SK-N-SH treated with all-trans-retinoic acid at 6 μM for 48 hours (cell line): Measurements from ENCODE around the gene SOX21.

Experiments used
- CREB5 ChIP-seq: fragments of 250-450 bp; sonication (Bioruptor Pico); IDR thresholded peaks from 2 replicates; pipeline ENCODE4 v1.5.1; 2020; ENCODE audit warnings: low read depth, mild to moderate bottlenecking, moderate library complexity
- OSR1 ChIP-seq: fragments of 250-450 bp; sonication (Bioruptor Pico); IDR thresholded peaks from 2 replicates; pipeline ENCODE4 v1.8.0; 2022; ENCODE audit warnings: moderate library complexity, mild to moderate bottlenecking, inconsistent platforms
- POU6F1 ChIP-seq: fragments of 250-450 bp; sonication (Bioruptor Pico); IDR thresholded peaks from 2 replicates; pipeline ENCODE4 v1.8.0; 2021; ENCODE audit warnings: low read depth, mild to moderate bottlenecking, moderate library complexity, borderline replicate concordance
- ZFP30 ChIP-seq: fragments of 450-650 bp; formaldehyde crosslinking; IDR thresholded peaks from 2 replicates; pipeline ENCODE4 v1.5.0; 2022; ENCODE audit warnings: mild to moderate bottlenecking, moderate library complexity
- TF ChIP-seq, protein P1 (sequence below): fragments of 250-450 bp; sonication (Bioruptor Pico); IDR thresholded peaks from 2 replicates; pipeline ENCODE4 v1.8.0; 2020; ENCODE audit warnings: mild to moderate bottlenecking, moderate library complexity, borderline replicate concordance

- TF ChIP-seq POU6F1 (CRISPR knock-in tag) (no peak), ZFP30 (no peak), OSR1 (no peak), CREB5 (no peak)
- TF ChIP-seq, protein P1, sequence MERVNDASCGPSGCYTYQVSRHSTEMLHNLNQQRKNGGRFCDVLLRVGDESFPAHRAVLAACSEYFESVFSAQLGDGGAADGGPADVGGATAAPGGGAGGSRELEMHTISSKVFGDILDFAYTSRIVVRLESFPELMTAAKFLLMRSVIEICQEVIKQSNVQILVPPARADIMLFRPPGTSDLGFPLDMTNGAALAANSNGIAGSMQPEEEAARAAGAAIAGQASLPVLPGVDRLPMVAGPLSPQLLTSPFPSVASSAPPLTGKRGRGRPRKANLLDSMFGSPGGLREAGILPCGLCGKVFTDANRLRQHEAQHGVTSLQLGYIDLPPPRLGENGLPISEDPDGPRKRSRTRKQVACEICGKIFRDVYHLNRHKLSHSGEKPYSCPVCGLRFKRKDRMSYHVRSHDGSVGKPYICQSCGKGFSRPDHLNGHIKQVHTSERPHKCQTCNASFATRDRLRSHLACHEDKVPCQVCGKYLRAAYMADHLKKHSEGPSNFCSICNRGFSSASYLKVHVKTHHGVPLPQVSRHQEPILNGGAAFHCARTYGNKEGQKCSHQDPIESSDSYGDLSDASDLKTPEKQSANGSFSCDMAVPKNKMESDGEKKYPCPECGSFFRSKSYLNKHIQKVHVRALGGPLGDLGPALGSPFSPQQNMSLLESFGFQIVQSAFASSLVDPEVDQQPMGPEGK (CRISPR knock-in tag) = no peak
Measured at GRCh38 chr13:94705081-94706030, 7.0 kb downstream of the SOX21 start.
